HepG2 (cell line): Measurements from ENCODE around the gene PUM1. TPM values are rescaled to one million over a fixed set of nuclear protein-coding genes. Genes with fewer than 3 reads are reported as not detected.

Experiments used
- ATAC-seq: fragments of 200-7000 bp; cut with Tn5 transposase; 3 replicates; pipeline ENCODE4 v1.9.1; 2020; ENCODE audit warnings: mild to moderate bottlenecking, moderate library complexity
- BruUV-seq: library from RNA; stranded (reverse); fragments of 400-500 nt; replicated peaks from 2 replicates; lab custom pipeline; 2021; lab: Mats Ljungman, UMichigan
- CTCF ChIA-PET: fragments of 300-600 bp; formaldehyde crosslinking; extraction: SDS; loops from one replicate; lab custom pipeline; 2021; ENCODE audit warnings: low total read pairs, inconsistent platforms, low intra/inter-chr PET ratio; lab: Yijun Ruan, JAX
- POLR2A ChIA-PET: fragments of 350-600 bp; sonication (Branson Sonifier 250); formaldehyde crosslinking; loops from one replicate; lab custom pipeline; 2020; ENCODE audit warnings: antibody characterized with exemption, inconsistent platforms; lab: Yijun Ruan, JAX
- DNase-seq: peaks from one replicate; pipeline ENCODE4 v3.0.0-alpha.2; 2015; ENCODE audit warnings: low spot score
- FAIRE-seq: peaks from 3 replicates; lab custom pipeline; 2011; peaks lifted over from hg19 to GRCh38; lab: Jason Lieb, UNC
- H2AFZ ChIP-seq: one replicate; pipeline ENCODE4 v1.6.1; 2011; ENCODE audit warnings: low read length, inconsistent platforms
- H3K27ac ChIP-seq: fragments of 300-600 bp; 3 replicates; pipeline ENCODE4 v1.8.0; 2011; ENCODE audit warnings: mixed run types, mild to moderate bottlenecking, mixed read lengths, low read length, inconsistent platforms; ENCODE audit not compliant: insufficient read depth; ENCODE audit errors: extremely low read length
- H3K27me3 ChIP-seq, 2 experiments: fragments of 200-600 bp in 1 of 2; 2 replicates in 1 of 2; 3 replicates in 1 of 2; pipeline versions ENCODE4 v1.6.0 to v1.8.0; 2011; ENCODE audit warnings: low read length in 2 of 2, mild to moderate bottlenecking in 2 of 2, moderate library complexity in 2 of 2, inconsistent platforms in 1 of 2; ENCODE audit not compliant: insufficient read depth in 2 of 2, control insufficient read depth in 1 of 2
- H3K36me3 ChIP-seq, 2 experiments: fragments of 200-600 bp in 1 of 2; replicated peaks in 1 of 2; 2 replicates in 1 of 2; 3 replicates in 1 of 2; pipeline versions ENCODE4 v1.5.1 to v1.8.0; 2011; ENCODE audit warnings: low read length in 2 of 2, inconsistent platforms in 1 of 2; ENCODE audit not compliant: insufficient read depth in 2 of 2, control insufficient read depth in 1 of 2
- H3K4me1 ChIP-seq: 2 replicates; pipeline ENCODE4 v1.5.1; 2012; ENCODE audit warnings: low read length, inconsistent platforms; ENCODE audit not compliant: insufficient read depth
- H3K4me2 ChIP-seq: 2 replicates; pipeline ENCODE4 v1.6.0; 2011; ENCODE audit warnings: low read depth, low read length, inconsistent platforms
- H3K4me3 ChIP-seq, 3 experiments: fragments of 200-600 bp in 1 of 3; sonication (generic), shearing (Covaris generic) in 1 of 3; replicated peaks in 1 of 3; 2 replicates each; pipeline ENCODE4 v1.5.1; 2011 to 2016; ENCODE audit warnings: low read length in 3 of 3, inconsistent platforms in 2 of 3, low read depth in 2 of 3, mild to moderate bottlenecking in 2 of 3, control low read depth in 1 of 3, mixed read lengths in 1 of 3; ENCODE audit not compliant: insufficient read depth in 1 of 3
- H3K79me2 ChIP-seq: one replicate; pipeline ENCODE4 v1.6.1; 2011; ENCODE audit warnings: low read length, inconsistent platforms; ENCODE audit not compliant: insufficient read depth
- H3K9ac ChIP-seq: 2 replicates; pipeline ENCODE4 v1.6.0; 2011; ENCODE audit warnings: mild to moderate bottlenecking, low read depth, low read length, inconsistent platforms; ENCODE audit not compliant: insufficient read depth
- H3K9me3 ChIP-seq: 2 replicates; pipeline ENCODE4 v1.5.1; 2012; ENCODE audit warnings: mild to moderate bottlenecking, low read length
- H4K20me1 ChIP-seq: 2 replicates; pipeline ENCODE4 v1.6.0; 2011; ENCODE audit warnings: inconsistent platforms, mild to moderate bottlenecking, low read length, moderate library complexity; ENCODE audit not compliant: insufficient read depth
- DMAP1 ChIP-seq: IDR thresholded peaks from 2 replicates; pipeline ENCODE4 v1.6.1; 2016
- EP300 ChIP-seq, 3 experiments: sonication (generic) in 1 of 3; formaldehyde crosslinking in 1 of 3; IDR thresholded peaks; 2 replicates each; pipeline versions ENCODE4 v1.5.1 to v1.6.1; 2011 to 2020; ENCODE audit warnings: low read depth in 2 of 3, low read length in 2 of 3, borderline replicate concordance in 1 of 3, improper control_type of control experiment in 1 of 3, mild to moderate bottlenecking in 1 of 3, missing genetic modification reagents in 1 of 3, moderate library complexity in 1 of 3
- MXI1 ChIP-seq: IDR thresholded peaks from 3 replicates; pipeline ENCODE4 v1.6.1; 2012; ENCODE audit warnings: low read depth, low read length, inconsistent platforms, borderline replicate concordance
- RBM22 ChIP-seq: fragments of 200-400 bp; formaldehyde crosslinking; optimal IDR thresholded peaks from 2 replicates; pipeline ENCODE3; 2017; ENCODE audit warnings: mild to moderate bottlenecking, low read length, moderate library complexity
- TGIF2 ChIP-seq: IDR thresholded peaks from 2 replicates; pipeline ENCODE4 v1.6.1; 2016; ENCODE audit warnings: control low read depth, missing compliant biosample characterization
- ZNF234 ChIP-seq: sonication (generic); formaldehyde crosslinking; conservative IDR thresholded peaks from 2 replicates; pipeline ENCODE4 v1.5.1; 2020; ENCODE audit warnings: mild to moderate bottlenecking, missing genetic modification reagents
- ZNF577 ChIP-seq: sonication (generic); formaldehyde crosslinking; IDR thresholded peaks from 2 replicates; pipeline ENCODE4 v1.4.0; 2020; ENCODE audit warnings: mild to moderate bottlenecking, low read depth, missing genetic modification reagents, borderline replicate concordance
- WGBS: methylation state at CpG from one replicate; pipeline ENCODE4 v1.1.6; 2017; ENCODE audit warnings: low lambda C conversion rate; 5-methylcytosine and 5-hydroxymethylcytosine counted together
- in situ Hi-C: cut with HindIII; loops from 2 replicates; pipeline ENCODE4 v1.10.0; 2017; ENCODE audit warnings: low pct_unique_long_range_greater_than_20kb; ENCODE audit not compliant: extremely low pct_ligation_motif_present
- intact Hi-C: fragments of 100-400 bp; cut with micrococcal nuclease; formaldehyde crosslinking; loops from one replicate; pipeline ENCODE4 v1.10.0; 2022; ENCODE audit not compliant: unreplicated experiment
- polyA plus RNA-seq, 8 experiments: library from polyadenylated mRNA; depleted of rRNA in 3 of 8; stranded (reverse) in 7 of 8; unstranded in 1 of 8; fragments of >200 nt; fragmentation: Illumina TruSeq in 4 of 8; extraction: Trizol in 4 of 8; gene quantifications; 2 replicates each; pipeline versions ENCODE4 v1.2.1 to v1.2.3, GENCODE V29; 2011 to 2016; ENCODE audit warnings: low read depth in 4 of 8, missing spikeins in 1 of 8, mixed read lengths in 1 of 8; ENCODE audit not compliant: insufficient read depth in 1 of 8
- total RNA-seq, 5 experiments: library from RNA; depleted of rRNA; stranded (reverse); fragments of >200 nt; fragmentation: Illumina TruSeq; extraction: Trizol; gene quantifications; 2 replicates each; pipeline ENCODE4 v1.2.3, GENCODE V29; 2016; ENCODE audit warnings: low read depth in 1 of 5
- TF ChIP-seq, protein P1 (sequence below), 2 experiments: IDR thresholded peaks; 2 replicates each; pipeline ENCODE4 v1.6.1; 2011 to 2012; ENCODE audit warnings: low read length in 2 of 2, borderline replicate concordance in 1 of 2, low read depth in 1 of 2, mild to moderate bottlenecking in 1 of 2, moderate library complexity in 1 of 2
- TF ChIP-seq, protein P2 (sequence below): sonication (generic); formaldehyde crosslinking; IDR thresholded peaks from 2 replicates; pipeline ENCODE4 v1.5.1; 2020; ENCODE audit warnings: mild to moderate bottlenecking, moderate library complexity, missing genetic modification reagents

Gene PUM1
- total and polyA plus RNA-seq, 2 of the 13 experiments (the other 11 are each of a cell fraction or from before 2014, with no cell fraction given), result 64.7 to 91.0 TPM

DNA sequence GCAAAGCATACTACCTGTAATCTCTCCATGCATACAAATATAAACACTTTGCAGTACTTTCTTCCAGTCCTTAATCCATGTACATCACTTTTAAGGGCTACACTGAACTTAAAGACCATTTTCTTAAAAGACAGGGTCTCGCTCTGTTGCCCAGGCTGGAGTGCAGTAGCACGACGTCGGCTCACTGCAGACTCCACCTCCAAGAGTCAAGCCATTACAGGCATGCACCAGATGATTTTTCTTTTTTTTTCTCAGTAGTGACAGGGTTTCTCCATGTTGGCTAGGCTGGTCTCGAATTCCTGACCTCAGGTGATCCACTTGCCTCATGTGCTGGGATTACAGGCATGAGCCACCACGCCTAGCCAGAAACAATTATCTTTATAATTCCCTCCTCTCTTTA lies 22.9 kb downstream of the PUM1 start:
- no TSS peak for BruUV-seq
- in situ Hi-C loops, result no loop called here

DNA sequence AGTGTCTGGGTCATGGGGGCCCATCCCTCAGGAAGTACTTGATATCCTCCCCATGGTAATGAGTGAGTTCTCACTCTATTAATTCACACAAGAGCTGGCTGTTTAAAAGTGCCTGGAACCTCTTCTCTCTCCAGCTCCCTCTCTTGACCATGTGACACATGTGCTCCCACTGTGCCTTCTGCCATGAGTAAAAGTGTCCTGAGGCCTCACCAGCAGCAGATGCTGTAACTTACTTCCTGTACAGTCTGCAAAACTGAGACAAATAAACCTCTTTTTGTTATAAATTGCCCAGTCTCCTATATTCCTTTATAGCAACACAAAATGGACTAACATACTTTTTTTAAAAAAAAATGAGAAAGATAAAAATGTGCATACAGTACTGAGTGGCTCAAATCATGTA lies 24.0 kb downstream of the PUM1 start:
- Histone ChIP-seq H3K36me3 (peaks cover 6 to 50% of the 10 kb centered on the region in 2 experiments), H4K20me1 (peaks cover 96% of the 10 kb centered on the region), H3K9ac (no peak overlapping the region), H3K27ac (no peak overlapping the region), H2AFZ (no peak overlapping the region), H3K79me2 (peaks cover 95% of the 10 kb centered on the region), H3K4me1 (peaks cover 42% of the 10 kb centered on the region), H3K27me3 (no peaks in the 10 kb centered on the region), H3K4me2 (no peak overlapping the region), H3K4me3 (no peak overlapping the region), H3K9me3 (no peaks in the 10 kb centered on the region)
- CTCF ChIA-PET, result no interaction called here
- POLR2A ChIA-PET, result interaction anchor here (2.3 kb wide), 1 partner anchor 24 kb away, joined by 10 read pairs; the partner anchor contains the start of gene PUM1
- in situ Hi-C loops, result no loop called here
- intact Hi-C loops, result no loop called here
- no peak for TF ChIP-seq MXI1
- no peak for TF ChIP-seq ZNF577 (CRISPR knock-in tag)
- TF ChIP-seq, protein P1, sequence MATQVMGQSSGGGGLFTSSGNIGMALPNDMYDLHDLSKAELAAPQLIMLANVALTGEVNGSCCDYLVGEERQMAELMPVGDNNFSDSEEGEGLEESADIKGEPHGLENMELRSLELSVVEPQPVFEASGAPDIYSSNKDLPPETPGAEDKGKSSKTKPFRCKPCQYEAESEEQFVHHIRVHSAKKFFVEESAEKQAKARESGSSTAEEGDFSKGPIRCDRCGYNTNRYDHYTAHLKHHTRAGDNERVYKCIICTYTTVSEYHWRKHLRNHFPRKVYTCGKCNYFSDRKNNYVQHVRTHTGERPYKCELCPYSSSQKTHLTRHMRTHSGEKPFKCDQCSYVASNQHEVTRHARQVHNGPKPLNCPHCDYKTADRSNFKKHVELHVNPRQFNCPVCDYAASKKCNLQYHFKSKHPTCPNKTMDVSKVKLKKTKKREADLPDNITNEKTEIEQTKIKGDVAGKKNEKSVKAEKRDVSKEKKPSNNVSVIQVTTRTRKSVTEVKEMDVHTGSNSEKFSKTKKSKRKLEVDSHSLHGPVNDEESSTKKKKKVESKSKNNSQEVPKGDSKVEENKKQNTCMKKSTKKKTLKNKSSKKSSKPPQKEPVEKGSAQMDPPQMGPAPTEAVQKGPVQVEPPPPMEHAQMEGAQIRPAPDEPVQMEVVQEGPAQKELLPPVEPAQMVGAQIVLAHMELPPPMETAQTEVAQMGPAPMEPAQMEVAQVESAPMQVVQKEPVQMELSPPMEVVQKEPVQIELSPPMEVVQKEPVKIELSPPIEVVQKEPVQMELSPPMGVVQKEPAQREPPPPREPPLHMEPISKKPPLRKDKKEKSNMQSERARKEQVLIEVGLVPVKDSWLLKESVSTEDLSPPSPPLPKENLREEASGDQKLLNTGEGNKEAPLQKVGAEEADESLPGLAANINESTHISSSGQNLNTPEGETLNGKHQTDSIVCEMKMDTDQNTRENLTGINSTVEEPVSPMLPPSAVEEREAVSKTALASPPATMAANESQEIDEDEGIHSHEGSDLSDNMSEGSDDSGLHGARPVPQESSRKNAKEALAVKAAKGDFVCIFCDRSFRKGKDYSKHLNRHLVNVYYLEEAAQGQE (IDR thresholded peaks at IDR 0.05; ENCODE audit: borderline replicate concordance in 1 of 2, low read depth in 1 of 2, low read length in 2 of 2), result no peak
- TF ChIP-seq ZNF234, result no peak
- TF ChIP-seq EP300 (IDR thresholded peaks at IDR 0.05; ENCODE audit: low read depth in 2 of 2, low read length in 2 of 2), result no peak
- TF ChIP-seq EP300 (CRISPR knock-in tag; IDR thresholded peaks at IDR 0.05; ENCODE audit: borderline replicate concordance), result no peak
- TF ChIP-seq RBM22, result peak; percentile 39
- no peak for TF ChIP-seq TGIF2 (CRISPR knock-in tag)
- ATAC-seq, result peak; percentile 37
- no peak for FAIRE-seq
- BruUV-seq, result TSS peak; percentile 22
- DNase-seq, result peak; percentile 13

More for the DNA sequence above, 22.9 kb downstream of the PUM1 start:
- Histone ChIP-seq H2AFZ (no peak overlapping the region), H3K4me1 (peaks cover 53% of the 10 kb centered on the region), H3K4me3 (no peak overlapping the region), H3K27me3 (no peaks in the 10 kb centered on the region), H3K36me3 (peaks cover 8 to 53% of the 10 kb centered on the region in 2 experiments), H3K27ac (no peak overlapping the region), H3K79me2 (peaks cover 95% of the 10 kb centered on the region), H4K20me1 (peaks cover 96% of the 10 kb centered on the region), H3K9me3 (no peaks in the 10 kb centered on the region), H3K4me2 (no peak overlapping the region), H3K9ac (no peak overlapping the region)
- intact Hi-C loops, result no loop called here
- DNase-seq, result no peak
- no peak for FAIRE-seq
- TF ChIP-seq RBM22 (peak; percentile 67), DMAP1 (no peak)
- TF ChIP-seq, protein P2, sequence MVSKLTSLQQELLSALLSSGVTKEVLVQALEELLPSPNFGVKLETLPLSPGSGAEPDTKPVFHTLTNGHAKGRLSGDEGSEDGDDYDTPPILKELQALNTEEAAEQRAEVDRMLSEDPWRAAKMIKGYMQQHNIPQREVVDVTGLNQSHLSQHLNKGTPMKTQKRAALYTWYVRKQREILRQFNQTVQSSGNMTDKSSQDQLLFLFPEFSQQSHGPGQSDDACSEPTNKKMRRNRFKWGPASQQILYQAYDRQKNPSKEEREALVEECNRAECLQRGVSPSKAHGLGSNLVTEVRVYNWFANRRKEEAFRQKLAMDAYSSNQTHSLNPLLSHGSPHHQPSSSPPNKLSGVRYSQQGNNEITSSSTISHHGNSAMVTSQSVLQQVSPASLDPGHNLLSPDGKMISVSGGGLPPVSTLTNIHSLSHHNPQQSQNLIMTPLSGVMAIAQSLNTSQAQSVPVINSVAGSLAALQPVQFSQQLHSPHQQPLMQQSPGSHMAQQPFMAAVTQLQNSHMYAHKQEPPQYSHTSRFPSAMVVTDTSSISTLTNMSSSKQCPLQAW (CRISPR knock-in tag), result no peak
- WGBS, result 96% methylated on average over 6 of the region's 6 CpGs
- ChIA-PET POLR2A (no interaction called here), CTCF (no interaction called here)
- ATAC-seq, result no peak
